Mucosa of stomach (tissue), 1 donor: ENCODE measurements around the gene VASH1.

ENCODE experiments used
- H3K27me3 ChIP-seq: one replicate; pipeline ENCODE4 v1.7.0; 2013; ENCODE audit warnings: mild to moderate bottlenecking, low read length; ENCODE audit not compliant: control insufficient read depth, insufficient read depth
- H3K36me3 ChIP-seq: one replicate; pipeline ENCODE4 v1.7.0; 2013; ENCODE audit warnings: low read length; ENCODE audit not compliant: control insufficient read depth, insufficient read depth
- H3K4me1 ChIP-seq: one replicate; pipeline ENCODE4 v1.7.0; 2013; ENCODE audit warnings: mild to moderate bottlenecking, low read length; ENCODE audit not compliant: control insufficient read depth, insufficient read depth
- H3K4me3 ChIP-seq: one replicate; pipeline ENCODE4 v1.7.0; 2013; ENCODE audit warnings: low read length
- H3K9ac ChIP-seq: one replicate; pipeline ENCODE4 v1.7.0; 2013; ENCODE audit warnings: mild to moderate bottlenecking, low read length, moderate library complexity
- H3K9me3 ChIP-seq: one replicate; pipeline ENCODE4 v1.7.0; 2013; ENCODE audit warnings: mild to moderate bottlenecking, low read length, moderate library complexity; ENCODE audit not compliant: control insufficient read depth
- donor health status: Pancreatic carcinoma.

VASH1 gene

GRCh38 chr14:76832503-76832988 lies 71.3 kb downstream of the VASH1 start:
- peaks cover 53% of the 10 kb centered on the region for H3K4me1 ChIP-seq
- no peaks in the 10 kb centered on the region for H3K36me3 ChIP-seq
- H3K4me3 ChIP-seq, result no peak overlapping the region
- H3K9ac ChIP-seq, result no peak overlapping the region
- H3K9me3 ChIP-seq, result no peaks in the 10 kb centered on the region
- no peaks in the 10 kb centered on the region for H3K27me3 ChIP-seq
